GM18873 (cell line): ENCODE measurements around the gene FAXDC2.

Experiments used
- ATAC-seq: cut with Tn5 transposase; IDR thresholded peaks from one replicate; pipeline ENCODE4 v1.9.1; 2021; ENCODE audit warnings: mild to moderate bottlenecking, moderate library complexity, moderate number of reproducible peaks; ENCODE audit not compliant: unreplicated experiment, low FRiP score

Gene FAXDC2

GRCh38 chr5:154850255-154851062 lies at the start of gene FAXDC2:
FAXDC2 (minus strand) TSS chr5:154850603; CDS start chr5:154838178, 12,425 bp downstream.
- ATAC-seq = no peak

- no peak for ATAC-seq
Measured at GRCh38 chr5:154900066-154900465, 49.7 kb upstream of the FAXDC2 start.

- ATAC-seq = no peak
Measured at GRCh38 chr5:154899151-154899816, 48.9 kb upstream of the FAXDC2 start.

- no peak for ATAC-seq
Measured at GRCh38 chr5:154898210-154898609, 47.8 kb upstream of the FAXDC2 start.

- no peak for ATAC-seq
Measured at GRCh38 chr5:154896562-154897165, 46.3 kb upstream of the FAXDC2 start.

- ATAC-seq = no peak
Measured at GRCh38 chr5:154895606-154896561, 45.5 kb upstream of the FAXDC2 start.

- no peak for ATAC-seq
Measured at GRCh38 chr5:154893381-154893780, 43.0 kb upstream of the FAXDC2 start.

- no peak for ATAC-seq
Measured at GRCh38 chr5:154892369-154892771, 42.0 kb upstream of the FAXDC2 start.

- ATAC-seq = no peak
Measured at GRCh38 chr5:154885439-154885838, 35.0 kb upstream of the FAXDC2 start.

GRCh38 chr5:154884424-154884823 lies 34.0 kb upstream of the FAXDC2 start:
- no peak for ATAC-seq

GRCh38 chr5:154881986-154882385 lies 31.6 kb upstream of the FAXDC2 start:
- ATAC-seq = no peak

- ATAC-seq = no peak
Measured at GRCh38 chr5:154878642-154879335, 28.4 kb upstream of the FAXDC2 start.

GRCh38 chr5:154873791-154874331 lies 23.5 kb upstream of the FAXDC2 start:
- no peak for ATAC-seq

- ATAC-seq = no peak
Measured at GRCh38 chr5:154871734-154872133, 21.3 kb upstream of the FAXDC2 start.

GRCh38 chr5:154868702-154869101 lies 18.3 kb upstream of the FAXDC2 start:
- no peak for ATAC-seq

- no peak for ATAC-seq
Measured at GRCh38 chr5:154866841-154867240, 16.4 kb upstream of the FAXDC2 start.

GRCh38 chr5:154865466-154866184 lies 15.2 kb upstream of the FAXDC2 start:
- no peak for ATAC-seq

- no peak for ATAC-seq
Measured at GRCh38 chr5:154863291-154864080, 13.1 kb upstream of the FAXDC2 start.
